Osteoblast (primary cell): ENCODE results near the gene RXFP4. TPM values are rescaled to one million over a fixed set of nuclear protein-coding genes. Genes with fewer than 3 reads are reported as not detected.

Experiments used
- DNase-seq: peaks from one replicate; pipeline ENCODE4 v3.0.0; 2011; ENCODE audit warnings: low spot score, mixed read lengths; ENCODE audit not compliant: insufficient read length; ENCODE audit errors: missing footprints
- H2AFZ ChIP-seq: 2 replicates; pipeline ENCODE4 v1.6.0; 2011; ENCODE audit warnings: mild to moderate bottlenecking, low read length
- H3K27ac ChIP-seq: 2 replicates; pipeline ENCODE4 v1.5.1; 2011; ENCODE audit warnings: mild to moderate bottlenecking, low read depth, low read length, moderate library complexity
- H3K27me3 ChIP-seq: 2 replicates; pipeline ENCODE4 v1.6.0; 2012; ENCODE audit warnings: mild to moderate bottlenecking, control low read depth, inconsistent platforms, low read length, moderate library complexity; ENCODE audit not compliant: insufficient read depth
- H3K36me3 ChIP-seq: 2 replicates; pipeline ENCODE4 v1.5.1; 2011; ENCODE audit warnings: mild to moderate bottlenecking, low read length, control low read depth, moderate library complexity; ENCODE audit not compliant: insufficient read depth
- H3K4me1 ChIP-seq: 2 replicates; pipeline ENCODE4 v1.5.1; 2011; ENCODE audit warnings: mild to moderate bottlenecking, low read length, control low read depth, moderate library complexity; ENCODE audit not compliant: insufficient read depth
- H3K4me2 ChIP-seq: 2 replicates; pipeline ENCODE4 v1.6.0; 2011; ENCODE audit warnings: mild to moderate bottlenecking, low read length; ENCODE audit not compliant: insufficient read depth
- H3K4me3 ChIP-seq: fragments of 200-600 bp; sonication (generic); 3 replicates; pipeline ENCODE4 v1.5.1; 2012; ENCODE audit warnings: mild to moderate bottlenecking, low read length, inconsistent platforms; ENCODE audit not compliant: insufficient read depth
- H3K79me2 ChIP-seq: 2 replicates; pipeline ENCODE4 v1.6.0; 2012; ENCODE audit warnings: mild to moderate bottlenecking, low read length, control low read depth, inconsistent platforms; ENCODE audit not compliant: insufficient read depth
- H3K9me3 ChIP-seq: 2 replicates; pipeline ENCODE4 v1.5.1; 2011; ENCODE audit warnings: low read depth, low read length, control low read depth
- H4K20me1 ChIP-seq: 2 replicates; pipeline ENCODE4 v1.6.0; 2012; ENCODE audit warnings: mild to moderate bottlenecking, low read length, control low read depth; ENCODE audit not compliant: insufficient read depth
- total RNA-seq: library from RNA; depleted of rRNA; stranded (reverse); fragments of >200 nt; gene quantifications from 2 replicates; pipeline ENCODE4 v1.2.3, GENCODE V29; 2012
- TF ChIP-seq, protein P1 (sequence below): IDR thresholded peaks from 2 replicates; pipeline ENCODE4 v1.5.1; 2011; ENCODE audit warnings: mild to moderate bottlenecking, low read depth, low read length, moderate library complexity; ENCODE audit errors: extremely low read depth

The RXFP4 gene
- total RNA-seq, 1 donor, result not detected

DNA sequence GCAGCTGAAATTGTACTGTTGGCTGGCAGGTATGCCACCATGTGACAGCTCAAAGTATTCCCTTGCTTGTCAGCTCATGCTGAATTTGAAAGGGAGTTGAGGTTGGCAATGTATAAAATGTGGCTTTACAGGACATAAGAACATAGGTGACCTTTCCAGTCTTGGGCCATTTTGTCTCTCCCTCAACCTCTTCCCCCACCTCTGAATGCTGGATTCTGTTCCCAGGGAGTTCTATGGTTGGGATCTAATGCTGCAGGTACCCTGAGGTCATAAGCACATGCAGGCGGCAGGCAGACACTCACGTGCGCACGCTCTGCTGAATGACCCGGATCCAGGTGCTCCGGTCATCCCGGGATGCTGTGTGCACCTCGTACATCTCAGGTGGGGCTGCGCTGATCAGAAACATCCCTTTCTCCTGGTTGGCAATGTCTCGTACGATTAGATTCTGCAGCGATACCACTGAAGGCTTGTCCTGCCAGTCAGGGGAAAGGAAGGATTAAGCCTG is 16.0 kb downstream of the RXFP4 start:
- TF ChIP-seq, protein P1, sequence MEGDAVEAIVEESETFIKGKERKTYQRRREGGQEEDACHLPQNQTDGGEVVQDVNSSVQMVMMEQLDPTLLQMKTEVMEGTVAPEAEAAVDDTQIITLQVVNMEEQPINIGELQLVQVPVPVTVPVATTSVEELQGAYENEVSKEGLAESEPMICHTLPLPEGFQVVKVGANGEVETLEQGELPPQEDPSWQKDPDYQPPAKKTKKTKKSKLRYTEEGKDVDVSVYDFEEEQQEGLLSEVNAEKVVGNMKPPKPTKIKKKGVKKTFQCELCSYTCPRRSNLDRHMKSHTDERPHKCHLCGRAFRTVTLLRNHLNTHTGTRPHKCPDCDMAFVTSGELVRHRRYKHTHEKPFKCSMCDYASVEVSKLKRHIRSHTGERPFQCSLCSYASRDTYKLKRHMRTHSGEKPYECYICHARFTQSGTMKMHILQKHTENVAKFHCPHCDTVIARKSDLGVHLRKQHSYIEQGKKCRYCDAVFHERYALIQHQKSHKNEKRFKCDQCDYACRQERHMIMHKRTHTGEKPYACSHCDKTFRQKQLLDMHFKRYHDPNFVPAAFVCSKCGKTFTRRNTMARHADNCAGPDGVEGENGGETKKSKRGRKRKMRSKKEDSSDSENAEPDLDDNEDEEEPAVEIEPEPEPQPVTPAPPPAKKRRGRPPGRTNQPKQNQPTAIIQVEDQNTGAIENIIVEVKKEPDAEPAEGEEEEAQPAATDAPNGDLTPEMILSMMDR, result no peak
- peaks cover 81% of the 10 kb centered on the region for H3K36me3 ChIP-seq
- no peaks in the 10 kb centered on the region for H3K27me3 ChIP-seq
- no peak overlapping the region for H3K4me2 ChIP-seq
- H3K4me1 ChIP-seq, result peaks cover 18% of the 10 kb centered on the region
- no peaks in the 10 kb centered on the region for H3K9me3 ChIP-seq
- peaks cover 21% of the 10 kb centered on the region for H3K79me2 ChIP-seq
- no peak overlapping the region for H2AFZ ChIP-seq
- H3K4me3 ChIP-seq, result no peak overlapping the region
- H3K27ac ChIP-seq, result no peak overlapping the region
- no peak for DNase-seq
- peaks cover 10% of the 10 kb centered on the region for H4K20me1 ChIP-seq

DNA sequence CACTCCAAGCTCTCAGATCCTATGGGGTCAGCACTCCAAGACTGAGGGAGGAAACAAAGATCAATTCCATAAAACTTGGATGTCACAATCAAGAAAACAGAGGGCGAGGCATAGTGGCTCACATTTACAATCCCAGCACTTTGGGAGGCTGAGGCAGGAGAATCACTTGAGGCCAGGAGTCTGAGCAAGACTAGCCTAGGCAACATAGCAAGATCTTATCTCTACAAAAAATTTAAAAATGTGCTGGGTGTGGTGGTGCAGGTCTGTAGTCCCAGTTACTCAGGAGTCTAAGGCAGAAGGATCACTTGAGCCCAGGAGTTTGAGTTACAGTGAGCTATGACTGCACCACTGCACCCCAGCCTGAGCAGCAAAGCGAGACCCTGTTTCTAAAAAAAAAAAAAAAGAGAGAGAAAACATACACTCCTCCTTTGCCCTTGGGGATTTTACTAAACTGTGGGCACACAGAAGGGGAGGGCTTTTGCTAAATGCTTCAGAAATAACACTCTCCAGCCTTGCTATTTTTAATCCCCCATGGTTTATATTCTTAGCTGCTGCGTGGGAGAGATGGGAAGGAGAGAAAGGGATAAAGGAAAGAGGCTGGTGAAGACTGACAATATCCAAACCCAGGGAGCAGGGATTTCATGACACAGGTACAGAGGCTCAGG is 18.8 kb downstream of the RXFP4 start:
- Histone ChIP-seq H4K20me1 (peaks cover 10% of the 10 kb centered on the region), H3K79me2 (peaks cover 30% of the 10 kb centered on the region), H3K27ac (peak overlapping the region; percentile 65), H3K4me3 (no peak overlapping the region), H3K9me3 (no peaks in the 10 kb centered on the region), H3K4me2 (peak overlapping the region; percentile 33), H3K4me1 (peaks cover 21% of the 10 kb centered on the region), H3K27me3 (no peaks in the 10 kb centered on the region), H3K36me3 (peaks cover 76% of the 10 kb centered on the region), H2AFZ (no peak overlapping the region)
- no peak for DNase-seq
- TF ChIP-seq, protein P1, result no peak

DNA sequence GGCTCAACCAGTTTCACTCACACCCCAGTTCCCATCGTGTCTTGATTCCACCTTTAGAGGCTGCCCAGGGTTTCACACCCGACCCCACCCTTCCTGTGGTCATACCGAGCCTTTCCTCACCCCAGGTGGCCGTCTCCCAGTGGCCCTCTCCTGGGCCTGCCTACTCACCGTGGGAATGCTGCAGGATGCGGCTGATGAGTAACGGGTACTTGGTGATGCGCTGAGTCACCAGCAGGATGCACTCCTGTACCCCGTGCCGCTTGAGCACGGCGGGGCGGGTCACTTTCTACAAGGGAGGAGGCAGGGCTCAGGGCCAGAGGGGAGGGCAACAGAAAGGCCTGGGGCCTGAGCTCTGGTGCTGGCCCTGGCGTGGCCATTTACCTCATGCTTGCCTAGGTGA is 20.5 kb downstream of the RXFP4 start:
- Histone ChIP-seq H3K4me1 (peaks cover 21% of the 10 kb centered on the region), H3K27ac (peak overlapping the region; percentile 90), H3K27me3 (no peaks in the 10 kb centered on the region), H3K79me2 (peaks cover 46% of the 10 kb centered on the region), H3K36me3 (peaks cover 85% of the 10 kb centered on the region), H3K9me3 (no peaks in the 10 kb centered on the region), H3K4me3 (no peak overlapping the region), H4K20me1 (peaks cover 16% of the 10 kb centered on the region), H3K4me2 (peak overlapping the region; percentile 40), H2AFZ (no peak overlapping the region)
- DNase-seq, result peak; percentile 98
- TF ChIP-seq, protein P1, result peak; percentile 49

DNA sequence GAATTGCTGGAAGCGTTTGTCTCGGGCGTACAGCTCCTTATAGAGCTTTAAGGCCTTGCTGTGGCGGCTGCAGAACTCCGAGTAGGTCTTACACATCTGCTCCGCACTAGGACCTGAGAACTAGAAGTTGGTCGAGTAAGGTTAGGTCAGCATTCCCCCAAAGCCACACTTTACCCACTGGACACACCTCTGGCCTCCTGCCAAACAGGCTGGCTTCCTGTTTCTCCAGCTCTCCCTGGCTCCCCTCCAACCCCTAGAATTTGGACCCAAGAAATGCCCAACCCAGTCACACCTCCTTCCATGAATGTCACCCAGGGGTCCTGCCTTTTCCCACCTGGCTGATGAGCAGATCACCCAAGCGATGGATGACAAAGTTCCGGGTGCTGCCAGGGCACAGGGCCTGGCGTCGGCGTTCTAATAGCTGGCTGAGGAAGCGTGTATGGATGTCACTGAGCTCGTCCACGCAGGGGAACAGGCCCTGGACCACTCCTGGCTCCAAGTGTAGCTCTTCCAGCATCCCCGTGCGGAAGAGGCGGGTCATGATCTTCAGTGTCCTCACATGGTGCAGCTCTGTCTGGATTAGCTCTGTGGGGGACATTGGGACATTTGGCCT is 21.3 kb downstream of the RXFP4 start:
- Histone ChIP-seq H3K27me3 (no peaks in the 10 kb centered on the region), H3K4me1 (peaks cover 21% of the 10 kb centered on the region), H2AFZ (no peak overlapping the region), H3K4me2 (no peak overlapping the region), H3K36me3 (peaks cover 85% of the 10 kb centered on the region), H3K4me3 (no peak overlapping the region), H3K27ac (peak overlapping the region; percentile 90), H4K20me1 (peaks cover 21% of the 10 kb centered on the region), H3K79me2 (peaks cover 49% of the 10 kb centered on the region), H3K9me3 (no peaks in the 10 kb centered on the region)
- DNase-seq, result no peak
- TF ChIP-seq, protein P1, result no peak
